ENCODE measurements around the gene RNFT2.
"Not testable (repeated sequence)": the region's sequence is repeated elsewhere in the genome, so short reads cannot be mapped to it uniquely, and the experiment has no call there.

Gene RNFT2

DNA sequence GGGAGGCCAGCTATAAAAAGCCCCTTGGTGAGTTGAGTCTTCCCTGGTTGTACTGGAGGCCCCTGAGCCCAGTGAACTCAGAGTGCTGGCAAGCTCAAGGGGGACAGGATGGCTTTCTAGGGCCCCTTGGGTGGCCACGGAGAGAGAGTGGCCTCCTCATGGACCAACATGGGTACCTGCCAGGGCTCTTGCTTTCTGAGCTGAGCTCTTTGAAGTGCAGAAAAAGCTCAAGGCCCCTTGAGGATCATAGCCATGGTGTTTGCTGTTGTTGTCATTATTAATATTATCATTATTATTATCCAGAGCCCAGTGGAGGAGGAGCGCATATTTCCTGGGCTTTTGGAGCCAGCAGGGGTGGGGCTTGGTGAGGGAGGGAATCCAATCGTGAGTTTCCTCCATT lies 6.7 kb downstream of the RNFT2 start:
- no peak for TF ChIP-seq ZNF274 (IDR thresholded peaks at IDR 0.05; ENCODE audit: low read depth, low read length)

DNA sequence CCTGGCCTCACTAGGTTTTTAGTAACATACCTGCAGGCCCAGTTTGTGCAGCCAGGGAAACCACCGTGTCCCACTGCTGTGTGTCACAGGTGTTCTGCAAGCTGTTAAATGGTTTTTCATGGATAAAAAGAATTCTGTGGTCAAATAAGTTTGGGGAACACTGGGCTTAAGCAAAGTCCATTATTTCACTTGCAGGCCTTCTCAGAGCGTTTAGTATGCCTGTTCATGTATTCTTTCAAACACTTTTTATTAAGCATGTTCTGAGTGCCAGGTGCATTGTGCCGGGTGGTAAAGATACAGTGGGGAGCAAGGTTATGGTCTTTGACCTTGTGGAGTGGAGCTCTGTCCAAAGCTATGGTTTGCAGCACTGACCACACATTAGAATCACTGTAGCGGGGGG lies 7.4 kb downstream of the RNFT2 start:
- TF ChIP-seq ZNF274 (IDR thresholded peaks at IDR 0.05; ENCODE audit: low read depth, low read length), result no peak
- no peak overlapping the region for H3K4me3 ChIP-seq (ENCODE audit: low read length)

More for the DNA sequence above, 6.7 kb downstream of the RNFT2 start:
- H3K4me3 ChIP-seq (ENCODE audit: low read length), result no peak overlapping the region

DNA sequence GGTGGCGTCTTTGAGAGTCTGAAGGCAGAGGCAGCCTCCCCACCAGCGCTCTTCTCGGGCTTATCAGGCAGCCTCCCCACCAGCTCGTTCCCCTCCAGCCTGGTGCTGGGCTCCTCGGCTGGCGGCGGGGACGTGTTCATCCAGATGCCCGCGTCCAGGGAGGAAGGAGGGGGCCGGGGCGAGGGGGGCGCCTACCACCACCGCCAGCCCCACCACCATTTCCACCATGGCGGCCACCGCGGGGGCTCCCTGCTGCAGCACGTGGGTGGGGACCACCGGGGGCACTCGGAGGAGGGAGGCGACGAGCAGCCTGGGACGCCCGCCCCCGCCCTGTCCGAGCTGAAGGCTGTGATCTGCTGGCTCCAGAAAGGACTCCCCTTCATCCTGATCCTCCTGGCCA lies 11.8 kb downstream of the RNFT2 start:
- no peak overlapping the region for H3K4me3 ChIP-seq (ENCODE audit: low read length)
- TF ChIP-seq ZNF274 (IDR thresholded peaks at IDR 0.05; ENCODE audit: low read depth, low read length), result no peak

DNA sequence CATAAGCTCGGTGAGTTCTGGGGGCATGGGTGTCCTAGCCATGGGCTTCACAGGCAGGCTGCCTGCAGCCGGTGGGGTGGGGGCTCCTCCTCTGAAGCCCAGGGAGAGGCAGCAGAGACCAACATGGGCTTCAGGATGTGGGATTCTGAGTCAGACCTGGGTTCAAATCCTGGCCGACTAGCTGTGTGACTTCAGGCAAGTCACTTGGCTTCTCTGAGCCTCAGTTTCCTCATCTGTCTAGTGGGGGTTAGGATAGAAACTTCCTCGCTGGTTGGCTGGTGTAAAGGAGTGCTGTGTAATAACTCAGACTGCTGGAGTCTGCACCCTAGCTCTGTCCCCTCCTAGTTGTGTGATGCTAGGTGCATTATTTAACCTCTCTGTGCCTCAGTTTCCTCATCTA lies 12.2 kb downstream of the RNFT2 start:
- no peak for TF ChIP-seq ZNF274 (IDR thresholded peaks at IDR 0.05; ENCODE audit: low read depth, low read length)
- no peak overlapping the region for H3K4me3 ChIP-seq (ENCODE audit: low read length)

DNA sequence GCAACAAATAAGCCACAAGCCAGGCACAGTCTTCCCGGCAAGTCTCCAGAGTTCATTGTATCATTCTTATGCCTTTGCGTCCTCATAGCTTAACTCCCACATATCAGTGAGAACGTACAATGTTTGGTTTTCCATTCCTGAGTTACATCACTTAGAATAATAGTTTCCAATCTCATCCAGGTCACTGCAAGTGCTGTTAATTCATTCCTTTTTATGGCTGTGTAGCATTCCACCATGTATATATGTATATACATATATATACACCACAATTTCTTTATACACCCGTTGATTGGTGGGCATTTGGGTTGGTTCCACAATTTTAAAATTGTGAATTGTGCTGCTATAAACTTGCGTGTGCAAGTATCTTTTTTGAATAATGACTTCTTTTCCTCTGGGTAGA lies 16.0 kb downstream of the RNFT2 start:
- not testable (repeated sequence) for H3K4me3 ChIP-seq (ENCODE audit: low read length)

DNA sequence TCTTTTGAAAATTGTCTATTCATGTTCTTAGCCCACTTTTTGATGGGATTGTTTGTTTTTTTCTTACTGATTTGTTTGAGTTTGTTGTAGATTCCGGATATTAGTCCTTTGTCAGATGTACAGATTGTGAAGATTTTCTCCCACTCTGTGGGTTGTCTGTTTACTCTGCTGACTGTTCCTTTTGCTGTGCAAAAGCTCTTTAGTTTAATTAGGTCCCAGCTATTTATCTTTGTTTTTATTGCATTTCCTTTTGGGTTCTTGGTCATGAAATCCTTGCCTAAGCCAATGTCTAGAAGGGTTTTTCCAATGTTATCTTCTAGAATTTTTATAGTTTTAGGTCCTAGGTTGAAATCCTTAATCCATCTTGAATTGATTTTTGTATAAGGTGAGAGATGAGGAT lies 16.7 kb downstream of the RNFT2 start:
- H3K4me3 ChIP-seq (ENCODE audit: low read length), result not testable (repeated sequence)

DNA sequence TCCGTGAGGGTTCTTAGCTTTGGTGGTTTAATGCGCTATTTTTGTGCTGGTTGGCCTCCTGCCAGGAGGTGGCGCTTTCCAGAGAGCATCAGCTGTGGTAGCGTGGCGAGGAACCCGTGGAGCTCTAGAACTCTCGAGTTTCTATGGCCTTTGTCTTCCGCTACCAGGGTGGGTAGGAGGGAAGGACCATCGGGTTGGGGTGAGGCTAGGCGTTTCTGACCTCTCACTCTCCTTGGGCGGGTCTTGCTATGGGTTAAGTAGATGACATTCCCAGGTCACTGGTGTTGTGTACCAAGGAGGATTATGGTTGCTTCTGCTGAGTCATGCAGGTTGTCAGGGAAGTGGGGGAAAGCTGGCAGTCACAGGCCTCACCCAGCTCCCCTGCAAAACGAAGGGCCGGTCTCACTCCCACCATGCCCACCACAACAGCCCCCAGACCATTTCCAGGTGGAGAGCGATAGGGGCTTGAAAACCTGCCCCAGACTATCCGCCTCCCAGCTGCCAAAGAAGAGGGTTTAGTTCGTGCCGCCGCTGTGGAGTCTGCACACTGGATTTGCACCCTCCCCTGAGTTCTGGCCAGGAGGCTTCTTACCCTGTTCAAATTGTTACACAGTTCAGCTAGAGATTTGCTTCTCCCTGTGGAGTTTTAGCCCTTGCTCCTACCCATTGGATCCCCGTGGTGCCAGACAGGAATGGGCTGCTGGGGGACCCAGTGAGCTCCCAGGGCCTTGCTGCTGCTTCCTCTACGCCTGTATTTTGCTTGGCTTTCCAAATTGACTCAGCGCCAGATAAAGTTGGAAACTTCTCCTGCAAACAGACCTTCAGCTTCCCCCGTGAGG lies 21.9 kb downstream of the RNFT2 start:
- H3K4me3 ChIP-seq (ENCODE audit: low read length), result peak overlapping the region; percentile 11; the same call in 1 of the 2 replicates
- TF ChIP-seq ZNF274 (IDR thresholded peaks at IDR 0.05; ENCODE audit: low read depth, low read length), result no peak

DNA sequence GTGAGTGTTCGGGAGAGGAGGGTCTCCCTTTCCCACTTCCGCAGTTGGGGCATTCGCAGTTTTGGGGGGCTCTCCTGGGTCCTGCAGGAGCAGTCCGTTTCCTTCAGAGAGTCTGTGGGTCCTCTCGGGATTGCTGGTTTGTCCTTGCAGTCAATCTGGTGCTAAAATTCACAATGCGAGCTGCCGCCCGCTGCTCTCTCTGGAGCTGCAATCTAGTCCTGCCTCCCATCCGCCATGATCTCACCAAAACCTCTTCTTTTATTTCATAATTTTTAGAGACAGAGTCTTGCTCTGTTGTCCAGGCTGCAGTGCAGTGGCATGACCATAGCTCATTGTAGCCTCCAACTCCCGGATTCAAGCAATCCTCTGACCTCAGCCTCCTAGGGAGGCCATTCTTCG lies 22.5 kb downstream of the RNFT2 start:
- no peak overlapping the region; the same call in 1 of the 2 replicates for H3K4me3 ChIP-seq (ENCODE audit: low read length)
- no peak for TF ChIP-seq ZNF274 (IDR thresholded peaks at IDR 0.05; ENCODE audit: low read depth, low read length)

DNA sequence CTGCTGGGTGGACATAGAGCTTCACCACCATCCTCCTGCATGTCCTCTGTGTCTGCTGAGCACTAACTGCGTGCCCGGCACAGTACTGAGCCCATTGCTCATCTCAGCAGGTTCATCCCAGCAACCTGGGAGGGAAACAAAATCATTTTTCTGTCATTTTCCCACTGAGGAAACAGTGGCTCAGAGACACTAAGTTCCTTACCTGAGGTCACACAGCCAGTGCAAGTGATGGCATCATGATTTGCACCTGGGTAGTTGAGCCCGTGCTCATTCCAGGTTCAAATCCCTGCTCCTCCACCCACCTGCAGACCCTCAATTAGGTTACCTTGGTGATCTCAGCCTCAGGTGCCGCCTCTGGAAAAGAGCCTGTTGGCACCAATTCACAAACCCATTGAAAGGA lies 23.4 kb downstream of the RNFT2 start:
- H3K4me3 ChIP-seq (ENCODE audit: low read length), result no peak overlapping the region
- TF ChIP-seq ZNF274 (IDR thresholded peaks at IDR 0.05; ENCODE audit: low read depth, low read length), result no peak

DNA sequence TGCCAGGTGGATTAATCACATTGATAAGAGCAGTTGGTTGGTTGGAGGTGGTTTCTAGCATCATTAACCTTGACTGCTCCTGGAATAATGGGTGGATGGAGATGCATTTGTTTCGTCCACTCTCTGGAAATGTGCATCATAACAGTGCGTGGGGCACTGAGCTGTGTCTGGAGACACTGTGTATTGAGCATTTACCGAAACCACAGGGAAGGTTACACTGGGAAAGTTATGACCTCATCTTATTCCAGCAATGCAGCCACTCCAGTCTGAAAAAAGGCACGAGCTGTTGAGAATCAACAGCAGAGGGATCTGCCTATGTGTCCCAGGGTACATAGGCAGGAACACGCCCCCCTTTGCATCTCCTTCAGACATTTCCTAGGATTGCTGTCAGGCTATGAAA lies 27.2 kb downstream of the RNFT2 start:
- H3K4me3 ChIP-seq (ENCODE audit: low read length), result no peak overlapping the region
- no peak for TF ChIP-seq ZNF274 (IDR thresholded peaks at IDR 0.05; ENCODE audit: low read depth, low read length)

DNA sequence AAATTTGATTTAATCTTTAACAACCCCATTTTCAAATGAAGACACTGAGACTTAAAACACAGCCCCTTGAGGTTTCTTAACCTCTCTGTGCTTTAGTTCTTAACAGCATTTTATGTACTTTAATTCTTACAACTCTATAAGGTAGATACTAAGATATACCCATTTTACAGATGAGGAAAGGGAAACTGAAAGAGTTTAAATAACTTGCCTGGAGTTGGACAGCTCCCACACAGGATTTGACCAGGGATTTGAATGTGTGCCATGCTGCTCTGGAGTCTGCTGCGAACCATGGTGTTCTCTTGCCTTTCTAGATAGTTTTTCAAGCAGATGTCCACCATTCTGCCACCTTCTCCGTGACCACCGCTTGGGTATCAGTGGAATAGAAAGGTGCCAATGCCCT lies 28.2 kb downstream of the RNFT2 start:
- no peak for TF ChIP-seq ZNF274 (IDR thresholded peaks at IDR 0.05; ENCODE audit: low read depth, low read length)
- H3K4me3 ChIP-seq (ENCODE audit: low read length), result no peak overlapping the region

DNA sequence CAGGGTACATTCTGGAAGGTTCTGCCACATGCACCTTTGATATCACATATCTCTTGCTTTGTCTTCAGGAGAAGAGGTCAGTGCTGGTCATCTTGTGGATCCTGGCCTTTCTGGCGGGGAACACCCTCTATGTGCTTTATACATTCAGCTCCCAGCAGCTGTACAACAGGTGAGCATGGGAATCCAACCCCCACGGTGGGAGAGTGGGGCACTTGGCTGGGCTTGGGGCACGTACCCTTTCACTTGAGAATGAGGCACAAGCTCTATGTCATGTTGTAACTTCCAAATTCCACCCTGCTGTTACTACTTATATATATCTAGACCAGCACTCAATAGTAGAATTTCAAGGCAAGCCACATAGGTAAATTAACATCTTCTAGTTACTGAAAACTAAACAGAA lies 28.6 kb downstream of the RNFT2 start:
- no peak overlapping the region for H3K4me3 ChIP-seq (ENCODE audit: low read length)
- TF ChIP-seq ZNF274 (IDR thresholded peaks at IDR 0.05; ENCODE audit: low read depth, low read length), result no peak

DNA sequence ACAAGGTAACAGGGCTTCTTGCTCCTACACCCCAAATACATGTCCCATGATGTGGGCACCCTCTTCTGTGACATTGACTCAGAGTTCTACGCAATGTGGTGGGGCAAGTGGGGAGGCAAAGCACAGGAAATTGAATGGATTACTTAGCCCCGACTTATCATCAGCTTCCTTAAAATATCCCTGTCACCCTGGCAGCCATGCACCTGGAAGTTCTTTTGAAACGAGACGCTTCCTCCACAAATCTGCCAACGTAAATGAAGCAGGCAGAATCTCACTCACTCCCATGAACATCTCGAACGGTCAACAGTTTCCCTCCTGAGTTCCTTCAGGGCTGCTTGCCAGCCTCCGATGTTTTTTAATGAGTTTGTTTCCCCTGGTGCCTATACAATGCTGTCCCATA lies 33.5 kb downstream of the RNFT2 start:
- no peak for TF ChIP-seq ZNF274 (IDR thresholded peaks at IDR 0.05; ENCODE audit: low read depth, low read length)
- no peak overlapping the region for H3K4me3 ChIP-seq (ENCODE audit: low read length)

DNA sequence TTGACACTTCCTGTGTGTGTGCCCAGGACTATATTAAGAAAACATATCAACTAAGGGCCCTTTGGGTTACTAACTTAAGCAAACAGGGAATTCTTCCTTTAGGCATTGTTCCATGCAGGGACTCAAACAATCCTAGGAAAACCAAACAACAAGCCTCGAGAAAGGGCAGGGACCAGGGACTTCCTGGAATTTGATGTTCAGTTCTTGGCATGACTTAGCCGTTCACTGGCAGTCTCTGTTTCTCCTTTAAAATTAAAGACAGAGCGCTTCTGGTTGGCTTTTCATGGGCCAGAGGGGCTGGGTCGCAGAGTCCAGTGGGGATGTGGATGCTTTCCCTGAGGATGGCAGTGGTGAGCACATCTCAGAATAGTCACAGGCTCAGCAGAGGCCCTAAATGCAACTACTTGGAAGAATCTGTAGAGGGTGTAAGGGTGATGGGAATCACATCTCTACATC lies 35.2 kb downstream of the RNFT2 start:
- TF ChIP-seq ZNF274 (IDR thresholded peaks at IDR 0.05; ENCODE audit: low read depth, low read length), result no peak
- H3K4me3 ChIP-seq (ENCODE audit: low read length), result no peak overlapping the region

DNA sequence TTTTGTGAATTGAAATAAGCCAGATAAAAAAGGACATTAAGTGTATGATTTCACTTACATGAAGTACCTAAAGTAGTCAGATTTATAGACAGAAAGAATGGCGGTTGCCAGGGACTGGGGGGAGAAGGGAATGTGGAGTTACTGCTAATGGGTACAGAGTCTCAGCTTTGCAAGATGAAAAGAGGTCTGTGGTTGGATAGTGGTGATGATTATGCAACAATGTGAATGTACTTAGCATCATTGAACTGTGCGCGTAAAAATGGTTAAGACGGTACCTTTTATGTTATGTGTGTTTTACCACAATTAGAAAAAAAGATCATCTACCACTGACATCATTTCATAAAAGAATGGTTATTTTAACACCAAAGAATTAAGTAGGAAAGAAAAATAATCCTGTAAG lies 35.9 kb downstream of the RNFT2 start:
- TF ChIP-seq ZNF274 (IDR thresholded peaks at IDR 0.05; ENCODE audit: low read depth, low read length), result no peak
- no peak overlapping the region for H3K4me3 ChIP-seq (ENCODE audit: low read length)

DNA sequence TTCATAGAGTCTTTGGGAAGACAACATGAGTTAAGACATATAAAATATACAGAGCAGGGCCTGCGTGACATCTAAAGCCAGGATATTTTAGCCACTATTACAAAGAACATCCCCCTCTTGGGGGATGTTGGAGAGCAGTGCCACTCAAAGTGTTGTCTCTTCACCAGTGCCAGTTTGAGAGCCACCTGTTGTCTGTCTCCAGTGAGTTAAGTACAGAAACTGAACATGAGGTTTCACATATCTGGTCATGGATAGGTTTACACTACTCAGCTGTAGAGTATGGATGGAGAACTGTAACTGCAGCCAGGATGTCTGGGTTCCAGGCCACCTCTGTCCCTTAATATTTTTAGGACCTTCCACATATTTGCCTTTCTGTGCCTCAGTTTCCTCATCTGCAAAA lies 39.1 kb downstream of the RNFT2 start:
- no peak overlapping the region for H3K4me3 ChIP-seq (ENCODE audit: low read length)
- TF ChIP-seq ZNF274 (IDR thresholded peaks at IDR 0.05; ENCODE audit: low read depth, low read length), result no peak

All from GM08714 (cell line).